Pulmonary artery endothelial cell (primary cell): ENCODE measurements around the gene UBALD1. TPM values are rescaled to one million over a fixed set of nuclear protein-coding genes. Genes with fewer than 3 reads are reported as not detected.

ENCODE experiments used
- DNase-seq: peaks from one replicate; pipeline ENCODE4 v3.0.0-alpha.2; 2011; ENCODE audit warnings: low read depth, low spot score
- total RNA-seq: library from RNA; depleted of rRNA; stranded (reverse); fragments of >200 nt; gene quantifications from 2 replicates; pipeline ENCODE4 v1.2.3, GENCODE V29; 2014

Gene UBALD1
- total RNA-seq, 1 donor from 2014 or later, result 3.9 TPM

DNA sequence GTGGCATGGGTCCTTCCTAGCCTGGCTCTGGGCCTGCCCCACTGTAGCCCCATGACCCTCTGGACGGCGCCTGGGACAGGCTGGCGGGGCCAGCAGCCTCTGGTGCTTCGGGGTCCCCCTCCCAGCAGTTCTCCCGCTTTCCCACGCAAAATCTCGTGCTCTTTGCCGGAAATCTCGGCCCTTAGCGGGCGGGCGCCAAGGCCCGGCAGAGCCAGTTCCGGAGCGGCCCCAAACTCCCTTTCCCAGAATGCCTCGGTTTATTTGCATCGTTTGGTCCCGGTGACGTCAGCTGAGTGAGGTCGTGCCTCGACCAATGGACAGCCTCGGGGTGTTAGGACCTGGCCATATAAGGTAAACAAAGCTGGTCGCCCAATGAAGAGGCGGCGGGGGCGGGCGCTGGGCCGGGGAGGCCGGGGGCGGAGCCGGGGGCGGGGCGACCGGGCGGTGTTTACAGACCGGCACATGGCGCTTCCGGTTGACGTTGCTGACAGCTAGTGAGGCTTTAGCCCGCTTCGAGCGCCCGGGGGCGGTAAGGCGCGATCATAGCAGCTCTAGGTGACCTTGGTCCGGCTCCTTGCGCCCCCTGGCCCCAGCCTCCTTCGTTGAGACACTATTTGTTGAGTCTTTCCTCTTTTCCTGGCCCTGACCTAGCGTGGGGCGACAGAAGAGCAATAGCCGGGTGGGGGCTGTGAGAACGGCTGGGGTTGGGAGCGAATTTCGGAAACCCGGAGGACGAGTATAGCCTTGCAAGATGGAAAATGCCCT, 1.5 kb upstream of the UBALD1 start:
- peak; percentile 99 for DNase-seq

- no peak for DNase-seq
These were observed 827 bp upstream of the UBALD1 start for GRCh38 chr16:4615384-4616046.

DNA sequence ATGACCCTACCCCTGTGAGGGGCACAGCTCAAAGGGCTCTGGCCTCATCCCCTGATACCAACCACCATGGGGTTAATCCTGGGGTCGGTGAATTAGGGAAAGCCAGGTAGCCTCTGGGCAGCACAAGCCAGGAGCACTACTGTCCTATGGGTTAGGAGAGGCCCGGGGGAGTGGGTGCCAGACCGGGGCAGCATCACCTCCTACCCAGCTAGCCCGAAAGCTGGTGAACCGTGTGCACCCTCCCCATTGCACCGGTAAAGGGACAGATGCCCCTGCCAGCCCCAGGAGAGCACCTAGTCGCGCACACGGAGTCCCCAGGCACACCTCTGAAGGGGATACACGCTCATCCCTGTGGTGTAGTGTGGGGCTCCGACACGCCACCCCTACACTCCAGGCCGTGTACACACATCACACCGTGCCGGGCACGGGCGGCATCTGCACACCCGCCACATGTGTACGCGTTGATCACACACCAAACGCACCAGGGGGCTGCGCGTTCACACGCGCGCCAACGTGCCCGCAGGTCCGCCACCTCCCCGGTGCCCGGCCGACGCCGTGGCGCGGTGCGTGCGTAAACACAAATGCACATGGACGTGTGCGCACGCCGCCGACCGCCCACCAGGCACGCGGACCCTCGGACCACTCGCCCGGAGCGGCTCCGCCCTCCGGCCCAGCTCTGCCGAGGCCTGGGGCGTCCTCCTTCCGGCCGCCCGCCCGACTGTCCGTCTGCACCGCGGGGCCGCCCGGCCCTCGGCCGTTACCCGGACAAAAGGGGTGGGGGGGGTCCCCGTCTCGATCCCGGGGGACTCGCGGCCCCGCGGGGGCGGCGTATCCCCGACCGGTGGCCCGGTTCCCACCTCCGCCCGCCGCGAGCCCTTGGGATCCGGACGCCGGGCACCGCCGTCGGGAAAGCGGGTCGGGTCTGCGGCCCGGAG, 785 bp downstream of the UBALD1 start:
- no peak for DNase-seq

DNA sequence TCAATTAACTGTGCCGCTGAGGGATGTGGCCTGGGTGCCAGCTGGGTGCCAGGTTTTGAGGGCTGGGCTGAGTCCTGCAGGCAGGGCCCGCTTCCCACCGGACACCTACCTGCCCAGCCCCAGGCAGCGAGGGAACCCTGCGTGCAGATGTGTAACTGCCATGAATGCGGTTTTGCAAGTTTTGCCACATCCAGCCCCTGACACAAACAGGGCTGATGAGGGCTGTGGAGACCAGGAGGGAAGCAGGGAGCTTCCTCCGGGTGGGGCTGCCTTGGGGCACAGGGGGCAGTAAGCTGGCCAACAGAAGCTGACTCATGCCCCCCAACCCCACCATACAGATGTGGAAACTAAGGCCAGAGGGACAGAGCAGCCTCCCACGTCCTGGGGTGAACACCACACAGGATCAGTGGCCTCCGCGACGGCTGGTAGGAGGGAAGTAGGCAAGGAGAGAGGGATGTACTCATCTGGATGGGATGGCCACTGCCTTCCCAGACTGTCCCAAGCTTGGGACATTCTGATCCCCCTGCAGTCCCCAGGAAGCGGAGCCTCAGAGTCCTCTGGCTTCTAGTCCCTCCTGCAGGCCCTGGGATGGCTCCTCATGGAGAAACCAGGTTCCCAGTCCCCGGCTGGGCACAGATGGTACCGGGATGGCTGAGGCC, 1.6 kb downstream of the UBALD1 start:
- no peak for DNase-seq

DNA sequence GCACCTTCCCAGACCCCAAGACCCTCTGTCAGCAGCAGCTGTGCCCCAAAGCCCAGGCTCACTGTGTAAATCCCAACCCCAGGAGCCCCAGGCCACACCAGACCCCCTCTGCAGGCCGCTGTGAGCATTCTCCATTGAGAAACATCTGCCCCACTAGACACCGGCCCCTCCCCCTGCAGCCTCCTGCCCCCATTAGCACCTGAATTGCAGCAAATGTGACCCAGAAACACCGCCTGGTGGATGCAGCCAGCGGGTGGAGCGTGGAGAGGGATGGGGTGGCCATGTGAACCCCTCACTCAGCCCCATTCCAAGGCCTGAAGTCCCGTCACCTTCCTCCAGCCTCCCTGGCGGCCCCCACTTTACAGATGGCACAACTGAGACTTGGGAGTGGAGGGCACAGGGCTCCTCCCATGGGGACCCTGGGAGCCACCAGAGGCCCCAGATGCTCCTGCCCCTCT, 2.2 kb downstream of the UBALD1 start:
- DNase-seq, result no peak

- no peak for DNase-seq
These were observed 3.2 kb downstream of the UBALD1 start for GRCh38 chr16:4611337-4612021.

GRCh38 chr16:4610011-4611005, 4.4 kb downstream of the UBALD1 start:
- DNase-seq, result no peak

GRCh38 chr16:4609200-4610010, 5.3 kb downstream of the UBALD1 start:
- DNase-seq, result no peak

GRCh38 chr16:4608704-4608980, 6.0 kb downstream of the UBALD1 start:
- no peak for DNase-seq

DNA sequence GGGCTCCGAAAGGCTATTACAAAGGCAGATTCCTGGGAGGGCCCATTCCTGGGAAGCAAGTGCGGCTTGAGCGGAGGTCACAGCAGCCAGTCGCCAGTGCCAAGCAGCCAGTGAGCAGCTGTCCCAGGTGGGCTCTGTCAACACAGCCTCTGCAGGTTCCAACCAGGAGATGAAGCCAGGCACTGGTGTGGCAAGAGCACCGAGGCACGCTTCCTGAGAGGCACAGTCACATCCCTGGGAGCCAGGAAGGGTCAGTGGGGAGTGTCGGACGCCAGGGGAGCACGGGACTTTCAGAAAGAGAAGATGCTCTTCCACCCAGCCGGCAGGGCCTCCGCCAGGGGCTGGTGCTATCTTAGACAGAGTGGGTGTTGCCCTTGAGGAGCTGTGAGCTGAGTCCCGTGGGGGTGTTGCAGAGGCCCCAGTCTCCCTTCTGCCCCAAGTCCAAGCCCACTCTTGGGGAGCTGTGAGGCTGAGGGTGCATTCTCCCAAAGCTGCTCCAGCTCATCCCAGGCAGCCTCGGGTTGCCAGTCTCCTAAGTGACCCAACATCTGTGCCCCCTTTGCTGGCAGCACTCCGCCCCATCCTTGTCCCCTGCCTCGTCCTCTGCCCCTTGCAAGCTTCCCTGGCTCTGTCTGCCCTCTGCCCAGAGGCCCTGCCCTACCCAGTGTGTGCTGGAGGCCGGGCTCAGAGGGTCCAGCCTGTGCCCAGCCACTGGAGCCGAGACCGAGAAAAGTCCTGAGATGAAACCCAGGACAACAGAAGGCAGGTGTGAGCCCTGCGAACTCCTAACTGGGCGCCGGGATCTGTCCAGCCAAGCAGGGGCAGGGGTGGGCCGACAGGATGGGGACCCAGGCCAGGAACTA, 6.6 kb downstream of the UBALD1 start:
- DNase-seq, result no peak

GRCh38 chr16:4606354-4606753, 8.3 kb downstream of the UBALD1 start:
- DNase-seq, result no peak

DNA sequence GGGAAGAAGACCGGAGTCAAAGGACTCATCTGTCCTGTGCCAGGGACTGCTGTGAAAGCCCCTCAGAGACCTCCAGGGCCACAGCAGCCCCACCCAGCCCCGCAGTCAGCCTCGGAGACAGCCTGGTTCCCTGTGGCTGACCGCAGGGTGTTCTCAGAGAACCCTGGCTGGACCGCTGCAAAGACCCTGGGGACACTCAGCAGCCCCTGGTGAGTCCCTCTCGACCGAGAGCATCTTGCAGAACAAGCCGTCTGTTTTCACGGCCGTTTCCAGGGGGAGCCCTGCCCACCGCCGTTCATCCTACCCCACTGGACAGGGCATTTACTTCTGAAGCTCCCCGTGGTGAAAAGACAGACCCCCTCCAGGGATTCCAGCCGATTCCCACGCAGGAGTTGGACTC, 10.3 kb downstream of the UBALD1 start:
- DNase-seq, result no peak

- DNase-seq, result no peak
These were observed 11.0 kb downstream of the UBALD1 start for GRCh38 chr16:4603624-4604170.

- DNase-seq, result no peak
These were observed 12.4 kb downstream of the UBALD1 start for GRCh38 chr16:4602331-4602730.

DNA sequence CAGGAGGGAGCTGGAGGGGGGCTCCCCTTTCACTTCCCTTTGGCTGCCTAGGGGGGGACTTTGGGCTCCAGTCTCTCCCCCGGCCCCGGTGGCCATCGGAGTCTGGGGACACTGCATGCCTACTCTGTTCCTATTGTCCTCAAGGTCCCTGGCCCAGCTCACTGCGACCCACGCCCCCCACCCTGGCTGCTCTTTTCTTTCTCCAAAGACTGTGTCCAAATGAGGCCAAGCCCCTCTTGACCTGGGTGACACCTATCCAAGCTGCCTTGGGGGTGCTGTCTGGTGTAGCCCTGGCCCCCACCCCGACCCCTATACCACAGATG, 12.9 kb downstream of the UBALD1 start:
- DNase-seq, result no peak

DNA sequence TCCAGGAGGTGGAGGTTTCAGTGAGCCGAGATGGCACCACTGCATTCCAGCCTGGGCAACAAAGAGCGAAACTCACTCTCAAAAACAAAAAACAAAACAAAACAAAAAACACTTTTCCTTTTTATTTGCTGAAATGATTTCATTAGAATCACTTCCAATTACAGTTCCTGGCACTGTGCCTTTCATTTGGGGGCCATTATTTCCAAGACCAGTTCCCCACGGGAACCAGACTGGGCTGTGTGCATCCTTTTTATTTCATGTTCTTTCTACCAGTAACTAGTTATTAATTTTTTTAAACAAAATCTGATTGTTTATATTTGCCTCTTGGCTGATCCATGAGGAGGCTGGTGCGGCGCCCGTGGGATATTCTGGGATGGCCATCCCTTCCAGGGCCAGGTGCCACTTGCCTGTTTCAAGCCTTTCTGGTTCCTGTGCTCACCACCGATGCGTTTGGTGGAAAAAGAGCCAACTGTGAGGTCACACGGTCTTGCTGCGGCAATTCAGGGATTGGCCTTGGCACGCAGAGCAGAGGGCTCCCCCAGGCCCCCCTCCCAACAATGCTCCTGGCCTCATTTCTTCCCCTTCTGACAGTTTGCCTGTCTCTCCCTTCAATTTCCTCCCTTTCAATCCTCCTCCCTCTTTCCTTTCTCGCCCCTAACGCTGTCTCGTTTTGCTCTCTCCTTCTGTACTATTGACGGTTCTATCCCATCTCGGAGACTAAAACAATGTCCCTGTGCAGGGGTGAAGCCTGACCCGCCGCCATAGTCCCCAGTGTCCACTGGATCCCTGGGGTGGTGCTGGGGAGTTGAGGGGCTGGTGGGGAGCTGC, 13.4 kb downstream of the UBALD1 start:
- DNase-seq, result no peak

DNA sequence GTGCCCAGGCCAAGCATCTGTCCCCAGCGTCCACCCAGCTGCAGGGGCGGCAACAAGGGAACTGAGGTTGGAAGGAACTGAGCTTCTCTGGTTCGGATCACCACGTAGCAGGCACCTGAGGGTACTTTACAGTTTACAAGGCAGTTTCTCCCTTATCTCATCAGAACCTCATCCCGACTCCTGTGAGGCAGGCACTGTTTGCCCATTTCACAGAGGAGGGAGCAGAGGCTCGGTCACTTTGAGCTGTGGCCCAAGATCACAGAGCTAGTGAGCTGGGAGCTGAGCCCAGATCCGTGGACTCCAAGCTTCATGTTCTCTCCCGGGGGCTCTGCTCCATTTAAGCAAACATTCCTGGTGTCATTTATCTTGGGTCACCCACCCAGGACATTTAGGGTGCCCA, 15.1 kb downstream of the UBALD1 start:
- no peak for DNase-seq
